PC-9 (cell line): ENCODE results near the gene SEMA6A. TPM values are rescaled to one million over a fixed set of nuclear protein-coding genes. Genes with fewer than 3 reads are reported as not detected.

Experiments
- BruUV-seq: library from RNA; stranded (reverse); fragments of 400-500 nt; replicated peaks from 2 replicates; lab custom pipeline; 2021; lab: Mats Ljungman, UMichigan
- CTCF ChIA-PET: fragments of 300-600 bp; sonication (Branson Sonifier 250); formaldehyde crosslinking; loops from one replicate; lab custom pipeline; 2022; ENCODE audit warnings: antibody characterized with exemption; lab: Charles Lee
- POLR2A ChIA-PET: fragments of 300-600 bp; sonication (Branson Sonifier 250); formaldehyde crosslinking; loops from one replicate; lab custom pipeline; 2022; ENCODE audit warnings: antibody characterized with exemption; ENCODE audit not compliant: unreplicated experiment; lab: Charles Lee
- DNase-seq, 2 experiments: peaks; one replicate each; pipeline versions ENCODE4 v3.0.0 to v3.0.0-alpha.2; 2015 to 2022; ENCODE audit warnings: mixed read lengths in 1 of 2
- H2AFZ ChIP-seq: fragments of 200-600 bp; sonication (generic); 2 replicates; pipeline ENCODE4 v1.8.1; 2017; ENCODE audit warnings: antibody characterized with exemption
- H3F3A ChIP-seq: fragments of 200-600 bp; sonication (generic); 2 replicates; pipeline ENCODE4 v1.8.1; 2017; ENCODE audit warnings: antibody characterized with exemption, mild to moderate bottlenecking, low read depth; ENCODE audit not compliant: insufficient read depth
- H3K27ac ChIP-seq: fragments of 200-600 bp; sonication (generic); 2 replicates; pipeline ENCODE4 v1.6.1; 2016; ENCODE audit warnings: mixed run types
- H3K27me3 ChIP-seq: fragments of 200-600 bp; sonication (generic); 2 replicates; pipeline ENCODE4 v1.6.1; 2016; ENCODE audit warnings: low read depth, mixed run types; ENCODE audit not compliant: insufficient read depth
- H3K36me3 ChIP-seq: fragments of 200-600 bp; sonication (generic); 2 replicates; pipeline ENCODE4 v1.6.1; 2016; ENCODE audit warnings: low read depth, mixed run types
- H3K4me1 ChIP-seq: fragments of 200-600 bp; sonication (generic); replicated peaks from 2 replicates; pipeline ENCODE4 v1.6.1; 2016; ENCODE audit warnings: mixed run types; ENCODE audit not compliant: insufficient read depth
- H3K4me2 ChIP-seq: fragments of 200-600 bp; sonication (generic); 2 replicates; pipeline ENCODE4 v1.6.1; 2017; ENCODE audit warnings: mixed run types
- H3K4me3 ChIP-seq: fragments of 200-600 bp; sonication (generic); 2 replicates; pipeline ENCODE4 v1.6.1; 2016; ENCODE audit warnings: mixed run types
- H3K79me2 ChIP-seq: fragments of 200-600 bp; sonication (generic); 2 replicates; pipeline ENCODE4 v1.6.1; 2017; ENCODE audit warnings: low read depth, mixed run types
- H3K9me2 ChIP-seq: fragments of 200-600 bp; sonication (generic); 2 replicates; pipeline ENCODE4 v1.8.1; 2017; ENCODE audit warnings: mild to moderate bottlenecking; ENCODE audit not compliant: insufficient read depth
- H3K9me3 ChIP-seq: fragments of 200-600 bp; sonication (generic); 2 replicates; pipeline ENCODE4 v1.8.1; 2016; ENCODE audit warnings: low read depth; ENCODE audit not compliant: insufficient read depth
- H4K20me1 ChIP-seq: fragments of 200-600 bp; sonication (generic); 2 replicates; pipeline ENCODE4 v1.8.1; 2017; ENCODE audit not compliant: insufficient read depth
- CTCF ChIP-seq: fragments of 200-600 bp; sonication (generic); conservative IDR thresholded peaks from 2 replicates; pipeline ENCODE4 v1.6.1; 2017; ENCODE audit warnings: mixed run types, antibody characterized with exemption, mild to moderate bottlenecking, moderate library complexity
- EZH2 ChIP-seq: fragments of 200-600 bp; sonication (generic); IDR thresholded peaks from 2 replicates; pipeline ENCODE4 v1.8.0; 2017; ENCODE audit warnings: antibody characterized with exemption, low read depth
- intact Hi-C: fragments of 100-400 bp; cut with micrococcal nuclease; formaldehyde crosslinking; loops from one replicate; pipeline ENCODE4 v1.10.0; 2022; ENCODE audit not compliant: unreplicated experiment
- total RNA-seq: library from RNA; stranded (reverse); gene quantifications from 2 replicates; pipeline ENCODE4 v1.2.3, GENCODE V29; 2021

SEMA6A gene
- total RNA-seq, 1 experiment from 2014 or later: not detected

GRCh38 chr5:116521173-116521872, 53.3 kb downstream of the SEMA6A start:
- H2AFZ ChIP-seq: no peak overlapping the region
- no peaks in the 10 kb centered on the region for H3K4me1 ChIP-seq
- H3K9me3 ChIP-seq: no peaks in the 10 kb centered on the region
- no peaks in the 10 kb centered on the region for H3F3A ChIP-seq
- no peak overlapping the region for H3K4me2 ChIP-seq
- peaks cover 34% of the 10 kb centered on the region for H3K27me3 ChIP-seq
- no TSS peak for BruUV-seq
- no peaks in the 10 kb centered on the region for H3K9me2 ChIP-seq
- DNase-seq: no peak
- H3K36me3 ChIP-seq: no peaks in the 10 kb centered on the region
- no peak overlapping the region for H3K4me3 ChIP-seq
- intact Hi-C loops: no loop called here
- no peaks in the 10 kb centered on the region for H3K79me2 ChIP-seq
- ChIA-PET POLR2A (no interaction called here), CTCF (no interaction called here)
- TF ChIP-seq CTCF (no peak), EZH2 (no peak)
- H3K27ac ChIP-seq: no peak overlapping the region
- H4K20me1 ChIP-seq: no peaks in the 10 kb centered on the region

GRCh38 chr5:116520771-116521170, 53.9 kb downstream of the SEMA6A start:
- Histone ChIP-seq H3K4me1 (no peaks in the 10 kb centered on the region), H3K79me2 (no peaks in the 10 kb centered on the region), H4K20me1 (no peaks in the 10 kb centered on the region), H3K4me2 (no peak overlapping the region), H3K9me2 (no peaks in the 10 kb centered on the region), H3K36me3 (no peaks in the 10 kb centered on the region), H3K9me3 (no peaks in the 10 kb centered on the region), H3K27ac (no peak overlapping the region), H3K4me3 (no peak overlapping the region), H3F3A (no peaks in the 10 kb centered on the region), H3K27me3 (peaks cover 31% of the 10 kb centered on the region), H2AFZ (no peak overlapping the region)
- BruUV-seq: no TSS peak
- ChIA-PET POLR2A (no interaction called here), CTCF (no interaction called here)
- DNase-seq: no peak
- intact Hi-C loops: no loop called here
- TF ChIP-seq CTCF: no peak
- TF ChIP-seq EZH2: no peak

- no peak overlapping the region for H3K4me3 ChIP-seq
- H3K27me3 ChIP-seq: peaks cover 33% of the 10 kb centered on the region
- no peak overlapping the region for H2AFZ ChIP-seq
- H3K9me2 ChIP-seq: no peaks in the 10 kb centered on the region
- no peak overlapping the region for H3K27ac ChIP-seq
- CTCF ChIA-PET: no interaction called here
- DNase-seq: no peak
- TF ChIP-seq EZH2 (no peak), CTCF (no peak)
- no peaks in the 10 kb centered on the region for H3K4me1 ChIP-seq
- intact Hi-C loops: no loop called here
- H3K79me2 ChIP-seq: no peaks in the 10 kb centered on the region
- H4K20me1 ChIP-seq: no peaks in the 10 kb centered on the region
- H3K4me2 ChIP-seq: no peak overlapping the region
- POLR2A ChIA-PET: no interaction called here
- no peaks in the 10 kb centered on the region for H3K36me3 ChIP-seq
- H3F3A ChIP-seq: no peaks in the 10 kb centered on the region
- H3K9me3 ChIP-seq: no peaks in the 10 kb centered on the region
- BruUV-seq: no TSS peak
Observed at GRCh38 chr5:116518423-116518822, 56.2 kb downstream of the SEMA6A start.
